A549 (cell line): ENCODE measurements around the gene NECAB3.

Source experiments
- BCL3 ChIP-seq: fragments of >200 bp; sonication (Bioruptor Twin); formaldehyde crosslinking; IDR thresholded peaks from 3 replicates; pipeline ENCODE4 v1.6.1; 2016
- CEBPB ChIP-seq, 2 experiments: fragments of >200 bp in 1 of 2; sonication (Bioruptor Twin) in 1 of 2; formaldehyde crosslinking in 1 of 2; IDR thresholded peaks; 2 replicates each; pipeline ENCODE4 v1.6.1; 2012 to 2016
- CTCF ChIP-seq: fragments of >200 bp; sonication (Bioruptor Twin); formaldehyde crosslinking; IDR thresholded peaks from 3 replicates; pipeline ENCODE4 v1.5.1; 2016
- EP300 ChIP-seq, 2 experiments: fragments of >200 bp; sonication (Bioruptor Twin); formaldehyde crosslinking; IDR thresholded peaks; 2 replicates in 1 of 2; 3 replicates in 1 of 2; pipeline ENCODE4 v1.6.1; 2016 to 2017
- GATA3 ChIP-seq: IDR thresholded peaks from 2 replicates; pipeline ENCODE4 v1.6.1; 2012; ENCODE audit warnings: borderline replicate concordance
- MAX ChIP-seq: IDR thresholded peaks from 2 replicates; pipeline ENCODE4 v1.6.1; 2012
- MYC ChIP-seq: IDR thresholded peaks from 2 replicates; pipeline ENCODE4 v1.6.1; 2012; ENCODE audit warnings: mild to moderate bottlenecking, inconsistent platforms, low read length, improper control_type of control experiment, borderline replicate concordance
- NR3C1 ChIP-seq: fragments of >200 bp; sonication (Bioruptor Twin); formaldehyde crosslinking; IDR thresholded peaks from 3 replicates; pipeline ENCODE4 v1.6.1; 2017
- POLR2A ChIP-seq: IDR thresholded peaks from 2 replicates; pipeline ENCODE4 v1.6.1; 2012; ENCODE audit warnings: mild to moderate bottlenecking, low read length
- RCOR1 ChIP-seq: fragments of 150-350 bp; IDR thresholded peaks from 2 replicates; pipeline ENCODE4 v1.6.1; 2014; ENCODE audit warnings: antibody characterized with exemption, low read length, low read depth
- RFX5 ChIP-seq: fragments of 450-650 bp; IDR thresholded peaks from 2 replicates; pipeline ENCODE4 v1.7.1; 2014; ENCODE audit warnings: antibody characterized with exemption, mild to moderate bottlenecking, moderate library complexity
- SMC3 ChIP-seq: fragments of >200 bp; sonication (Bioruptor Twin); formaldehyde crosslinking; IDR thresholded peaks from 3 replicates; pipeline ENCODE4 v1.6.1; 2018; ENCODE audit warnings: inconsistent platforms
- USF2 ChIP-seq: fragments of 450-650 bp; IDR thresholded peaks from 2 replicates; pipeline ENCODE4 v1.6.1; 2014; ENCODE audit warnings: antibody characterized with exemption

- TF ChIP-seq SMC3 (no peak), CTCF (no peak), GATA3 (no peak), EP300 (IDR thresholded peaks at IDR 0.05) (no peak), POLR2A (no peak), NR3C1 (no peak), USF2 (no peak), BCL3 (no peak), RFX5 (no peak), MYC (no peak), MAX (no peak), CEBPB (IDR thresholded peaks at IDR 0.05) (no peak), RCOR1 (no peak)
Measured at GRCh38 chr20:33719277-33719988, 45.2 kb upstream of the NECAB3 start.
